ENCODE data around the gene SACM1L.

DNA sequence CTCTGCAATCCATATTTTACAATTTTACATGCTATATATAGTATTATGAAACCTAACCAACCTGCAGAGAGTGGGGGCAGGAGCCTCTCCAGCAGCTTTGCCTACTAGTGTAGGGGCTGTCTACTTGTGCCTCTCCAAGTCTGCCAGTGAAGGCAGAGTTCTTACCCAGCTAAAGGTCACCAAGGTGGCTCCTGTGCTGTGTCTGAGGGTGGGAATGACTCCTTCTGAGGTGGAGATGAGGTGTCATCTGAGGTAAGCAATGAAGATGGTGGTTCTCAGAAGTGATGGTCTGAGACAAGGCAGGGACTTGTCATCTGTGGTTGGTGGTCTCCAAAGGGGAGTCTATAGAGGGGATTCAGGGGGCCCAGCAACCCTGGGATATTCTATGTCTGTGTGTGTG, 47.5 kb downstream of the SACM1L start:
- TF ChIP-seq POLR2A (IDR thresholded peaks at IDR 0.05): no peak
- TF ChIP-seq, protein P1, sequence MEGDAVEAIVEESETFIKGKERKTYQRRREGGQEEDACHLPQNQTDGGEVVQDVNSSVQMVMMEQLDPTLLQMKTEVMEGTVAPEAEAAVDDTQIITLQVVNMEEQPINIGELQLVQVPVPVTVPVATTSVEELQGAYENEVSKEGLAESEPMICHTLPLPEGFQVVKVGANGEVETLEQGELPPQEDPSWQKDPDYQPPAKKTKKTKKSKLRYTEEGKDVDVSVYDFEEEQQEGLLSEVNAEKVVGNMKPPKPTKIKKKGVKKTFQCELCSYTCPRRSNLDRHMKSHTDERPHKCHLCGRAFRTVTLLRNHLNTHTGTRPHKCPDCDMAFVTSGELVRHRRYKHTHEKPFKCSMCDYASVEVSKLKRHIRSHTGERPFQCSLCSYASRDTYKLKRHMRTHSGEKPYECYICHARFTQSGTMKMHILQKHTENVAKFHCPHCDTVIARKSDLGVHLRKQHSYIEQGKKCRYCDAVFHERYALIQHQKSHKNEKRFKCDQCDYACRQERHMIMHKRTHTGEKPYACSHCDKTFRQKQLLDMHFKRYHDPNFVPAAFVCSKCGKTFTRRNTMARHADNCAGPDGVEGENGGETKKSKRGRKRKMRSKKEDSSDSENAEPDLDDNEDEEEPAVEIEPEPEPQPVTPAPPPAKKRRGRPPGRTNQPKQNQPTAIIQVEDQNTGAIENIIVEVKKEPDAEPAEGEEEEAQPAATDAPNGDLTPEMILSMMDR (IDR thresholded peaks at IDR 0.05): no peak
